ENCODE data around the gene PF4V1. TPM values are rescaled to one million over a fixed set of nuclear protein-coding genes. Genes with fewer than 3 reads are reported as not detected.

PF4V1 gene
- total RNA-seq, 1 donor from 2014 or later = not detected

- no peaks in the 10 kb centered on the region for H3K9me3 ChIP-seq
- H3K27ac ChIP-seq = no peak overlapping the region
- intact Hi-C loops (cut with DNase I) = no loop called here
- no peak for DNase-seq (ENCODE audit: extremely low spot score in 2 of 2)
- no peaks in the 10 kb centered on the region for H3K27me3 ChIP-seq
- H3K4me1 ChIP-seq = no peaks in the 10 kb centered on the region
- TF ChIP-seq POLR2A (IDR thresholded peaks at IDR 0.05) (no peak), CTCF (IDR thresholded peaks at IDR 0.05) (no peak), POLR2AphosphoS5 (IDR thresholded peaks at IDR 0.05; ENCODE audit: insufficient read depth in 1 of 2, low read depth in 1 of 2) (no peak)
- H3K4me3 ChIP-seq = no peak overlapping the region
- no peaks in the 10 kb centered on the region for H3K36me3 ChIP-seq
Observed at GRCh38 chr4:73816814-73817213, 36.3 kb upstream of the PF4V1 start.

GRCh38 chr4:73817341-73817740, 35.8 kb upstream of the PF4V1 start:
- Histone ChIP-seq H3K36me3 (no peaks in the 10 kb centered on the region), H3K4me3 (no peak overlapping the region), H3K27me3 (no peaks in the 10 kb centered on the region), H3K4me1 (no peaks in the 10 kb centered on the region), H3K9me3 (no peaks in the 10 kb centered on the region), H3K27ac (no peak overlapping the region)
- intact Hi-C loops (cut with DNase I) = no loop called here
- DNase-seq (ENCODE audit: extremely low spot score in 2 of 2) = no peak
- TF ChIP-seq POLR2AphosphoS5 (IDR thresholded peaks at IDR 0.05; ENCODE audit: insufficient read depth in 1 of 2, low read depth in 1 of 2) = no peak
- no peak for TF ChIP-seq POLR2A (IDR thresholded peaks at IDR 0.05)
- no peak for TF ChIP-seq CTCF (IDR thresholded peaks at IDR 0.05)

- intact Hi-C loops (cut with DNase I) = no loop called here
- Histone ChIP-seq H3K27ac (no peak overlapping the region), H3K36me3 (no peaks in the 10 kb centered on the region), H3K9me3 (no peaks in the 10 kb centered on the region), H3K4me3 (no peak overlapping the region), H3K27me3 (no peaks in the 10 kb centered on the region), H3K4me1 (no peaks in the 10 kb centered on the region)
- no peak for TF ChIP-seq POLR2AphosphoS5 (IDR thresholded peaks at IDR 0.05; ENCODE audit: insufficient read depth in 1 of 2, low read depth in 1 of 2)
- TF ChIP-seq POLR2A (IDR thresholded peaks at IDR 0.05) = no peak
- TF ChIP-seq CTCF (IDR thresholded peaks at IDR 0.05) = no peak
- no peak for DNase-seq (ENCODE audit: extremely low spot score in 2 of 2)
Observed at GRCh38 chr4:73821325-73821724, 31.8 kb upstream of the PF4V1 start.

- Histone ChIP-seq H3K27me3 (no peaks in the 10 kb centered on the region), H3K4me1 (no peaks in the 10 kb centered on the region), H3K36me3 (no peaks in the 10 kb centered on the region), H3K9me3 (no peaks in the 10 kb centered on the region), H3K27ac (no peak overlapping the region), H3K4me3 (no peak overlapping the region)
- intact Hi-C loops (cut with DNase I) = no loop called here
- no peak for DNase-seq (ENCODE audit: extremely low spot score in 2 of 2)
- TF ChIP-seq POLR2A (IDR thresholded peaks at IDR 0.05) (no peak), CTCF (IDR thresholded peaks at IDR 0.05) (no peak), POLR2AphosphoS5 (IDR thresholded peaks at IDR 0.05; ENCODE audit: insufficient read depth in 1 of 2, low read depth in 1 of 2) (no peak)
Observed at GRCh38 chr4:73822389-73822788, 30.7 kb upstream of the PF4V1 start.

GRCh38 chr4:73822812-73823504, 30.1 kb upstream of the PF4V1 start:
- H3K36me3 ChIP-seq = no peaks in the 10 kb centered on the region
- no peaks in the 10 kb centered on the region for H3K27me3 ChIP-seq
- H3K4me1 ChIP-seq = no peaks in the 10 kb centered on the region
- H3K27ac ChIP-seq = no peak overlapping the region
- no peak overlapping the region for H3K4me3 ChIP-seq
- TF ChIP-seq POLR2A (IDR thresholded peaks at IDR 0.05) (no peak), CTCF (IDR thresholded peaks at IDR 0.05) (no peak), POLR2AphosphoS5 (IDR thresholded peaks at IDR 0.05; ENCODE audit: insufficient read depth in 1 of 2, low read depth in 1 of 2) (no peak)
- intact Hi-C loops (cut with DNase I) = no loop called here
- no peak for DNase-seq (ENCODE audit: extremely low spot score in 2 of 2)
- no peaks in the 10 kb centered on the region for H3K9me3 ChIP-seq

Measured in vagina (tissue), 2 donors.